DOHH2 (cell line): ENCODE data around the gene ZBTB7C.

Source experiments
- H3F3A ChIP-seq: fragments of 200-600 bp; sonication (generic), shearing (Covaris generic); 2 replicates; pipeline ENCODE4 v1.6.0; 2016; ENCODE audit warnings: antibody characterized with exemption, mild to moderate bottlenecking; ENCODE audit not compliant: control insufficient read depth, insufficient read depth
- H3K27ac ChIP-seq: fragments of 200-600 bp; sonication (generic); 2 replicates; pipeline ENCODE4 v1.5.1; 2014; ENCODE audit warnings: low read depth, mild to moderate bottlenecking, low read length, moderate library complexity
- H3K27me3 ChIP-seq: fragments of 200-600 bp; sonication (generic); 2 replicates; pipeline ENCODE4 v1.6.1; 2014; ENCODE audit warnings: mild to moderate bottlenecking, low read length, mixed read lengths; ENCODE audit not compliant: control insufficient read depth
- H3K36me3 ChIP-seq: fragments of 200-600 bp; sonication (generic); 2 replicates; pipeline ENCODE4 v1.6.1; 2014; ENCODE audit warnings: mild to moderate bottlenecking, low read length, moderate library complexity, mixed read lengths; ENCODE audit not compliant: control insufficient read depth
- H3K4me1 ChIP-seq: fragments of 200-600 bp; sonication (generic); 2 replicates; pipeline ENCODE4 v1.6.1; 2014; ENCODE audit warnings: mild to moderate bottlenecking, low read length, mixed read lengths; ENCODE audit not compliant: control insufficient read depth
- H3K4me2 ChIP-seq: fragments of 200-600 bp; sonication (generic); 2 replicates; pipeline ENCODE4 v1.6.0; 2014; ENCODE audit warnings: mild to moderate bottlenecking, low read length, moderate library complexity
- H3K4me3 ChIP-seq: fragments of 200-600 bp; sonication (generic); 2 replicates; pipeline ENCODE4 v1.5.1; 2014; ENCODE audit warnings: mild to moderate bottlenecking, low read length, mixed read lengths
- H3K79me2 ChIP-seq: fragments of 200-600 bp; sonication (generic); 2 replicates; pipeline ENCODE4 v1.6.1; 2014; ENCODE audit warnings: mild to moderate bottlenecking, low read length, mixed read lengths; ENCODE audit not compliant: control insufficient read depth
- H3K9me2 ChIP-seq: fragments of 200-600 bp; sonication (generic); replicated peaks from 2 replicates; pipeline ENCODE4 v1.6.1; 2014; ENCODE audit warnings: mild to moderate bottlenecking, low read length, mixed read lengths; ENCODE audit not compliant: control insufficient read depth
- H3K9me3 ChIP-seq: fragments of 200-600 bp; sonication (generic); 2 replicates; pipeline ENCODE4 v1.6.1; 2014; ENCODE audit warnings: antibody characterized with exemption, low read length, mixed read lengths; ENCODE audit not compliant: control insufficient read depth, insufficient read depth
- H4K20me1 ChIP-seq: fragments of 200-600 bp; sonication (generic); 2 replicates; pipeline ENCODE4 v1.6.0; 2014; ENCODE audit warnings: low read depth, mild to moderate bottlenecking, antibody characterized with exemption, low read length, moderate library complexity; ENCODE audit not compliant: control insufficient read depth, insufficient read depth
- EZH2phosphoT487 ChIP-seq: fragments of 200-600 bp; sonication (generic); IDR thresholded peaks from 2 replicates; pipeline ENCODE4 v1.6.1; 2017; ENCODE audit warnings: borderline replicate concordance, mild to moderate bottlenecking, antibody characterized with exemption, low read length, moderate library complexity, mixed read lengths
- TF ChIP-seq, protein P1 (sequence below): fragments of 200-600 bp; sonication (generic); IDR thresholded peaks from one replicate; pipeline ENCODE4 v1.5.1; 2014; ENCODE audit warnings: antibody characterized with exemption, mild to moderate bottlenecking, low read depth, low read length; ENCODE audit not compliant: poor library complexity, severe bottlenecking

Gene ZBTB7C

GRCh38 chr18:47992976-47993375 lies 416.2 kb downstream of the ZBTB7C start:
- Histone ChIP-seq H4K20me1 (no peaks in the 10 kb centered on the region), H3K79me2 (no peaks in the 10 kb centered on the region), H3K4me1 (peaks cover 24% of the 10 kb centered on the region), H3K9me2 (no peaks in the 10 kb centered on the region), H3K4me3 (no peak overlapping the region), H3K9me3 (peaks cover 4% of the 10 kb centered on the region), H3K27me3 (no peaks in the 10 kb centered on the region), H3K27ac (no peak overlapping the region), H3F3A (no peaks in the 10 kb centered on the region), H3K4me2 (no peak overlapping the region), H3K36me3 (no peaks in the 10 kb centered on the region)
- TF ChIP-seq EZH2phosphoT487: no peak
- TF ChIP-seq, protein P1, sequence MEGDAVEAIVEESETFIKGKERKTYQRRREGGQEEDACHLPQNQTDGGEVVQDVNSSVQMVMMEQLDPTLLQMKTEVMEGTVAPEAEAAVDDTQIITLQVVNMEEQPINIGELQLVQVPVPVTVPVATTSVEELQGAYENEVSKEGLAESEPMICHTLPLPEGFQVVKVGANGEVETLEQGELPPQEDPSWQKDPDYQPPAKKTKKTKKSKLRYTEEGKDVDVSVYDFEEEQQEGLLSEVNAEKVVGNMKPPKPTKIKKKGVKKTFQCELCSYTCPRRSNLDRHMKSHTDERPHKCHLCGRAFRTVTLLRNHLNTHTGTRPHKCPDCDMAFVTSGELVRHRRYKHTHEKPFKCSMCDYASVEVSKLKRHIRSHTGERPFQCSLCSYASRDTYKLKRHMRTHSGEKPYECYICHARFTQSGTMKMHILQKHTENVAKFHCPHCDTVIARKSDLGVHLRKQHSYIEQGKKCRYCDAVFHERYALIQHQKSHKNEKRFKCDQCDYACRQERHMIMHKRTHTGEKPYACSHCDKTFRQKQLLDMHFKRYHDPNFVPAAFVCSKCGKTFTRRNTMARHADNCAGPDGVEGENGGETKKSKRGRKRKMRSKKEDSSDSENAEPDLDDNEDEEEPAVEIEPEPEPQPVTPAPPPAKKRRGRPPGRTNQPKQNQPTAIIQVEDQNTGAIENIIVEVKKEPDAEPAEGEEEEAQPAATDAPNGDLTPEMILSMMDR: no peak

- no peak overlapping the region for H3K27ac ChIP-seq
- no peaks in the 10 kb centered on the region for H3K79me2 ChIP-seq
- H3F3A ChIP-seq: peaks cover 5% of the 10 kb centered on the region; the same call in 1 of the 2 replicates
- H3K27me3 ChIP-seq: no peaks in the 10 kb centered on the region
- H3K9me2 ChIP-seq: no peaks in the 10 kb centered on the region
- peaks cover 1% of the 10 kb centered on the region; the same call in 1 of the 2 replicates for H3K9me3 ChIP-seq
- no peak for TF ChIP-seq EZH2phosphoT487
- TF ChIP-seq, protein P1: no peak
- H3K4me2 ChIP-seq: no peak overlapping the region
- peaks cover 31% of the 10 kb centered on the region for H3K4me1 ChIP-seq
- no peaks in the 10 kb centered on the region for H3K36me3 ChIP-seq
- no peak overlapping the region for H3K4me3 ChIP-seq
- no peaks in the 10 kb centered on the region for H4K20me1 ChIP-seq
These were observed 416.9 kb downstream of the ZBTB7C start for GRCh38 chr18:47992266-47992665.

DNA sequence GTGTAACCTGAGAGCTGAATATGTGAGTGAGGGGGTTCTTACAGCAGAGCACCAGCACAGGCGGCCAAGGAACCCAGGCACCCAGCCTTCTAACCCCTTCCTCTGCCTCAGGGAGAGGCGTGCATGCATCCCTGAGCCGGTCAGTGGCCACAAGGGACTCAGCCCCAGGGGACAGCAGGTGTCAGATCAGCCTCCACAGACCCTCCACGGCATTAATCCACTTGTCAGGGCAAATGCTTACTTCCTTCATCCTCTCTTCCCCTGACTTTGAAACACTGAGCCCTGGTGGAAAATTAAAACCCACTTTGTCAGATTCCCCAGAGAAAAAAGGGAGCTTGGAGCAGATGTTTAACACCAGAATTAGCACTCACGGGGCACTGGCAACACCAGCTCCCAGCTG lies 418.2 kb downstream of the ZBTB7C start:
- Histone ChIP-seq H3K36me3 (no peaks in the 10 kb centered on the region), H3K4me1 (peaks cover 43% of the 10 kb centered on the region), H3K4me2 (no peak overlapping the region), H3K9me3 (no peaks in the 10 kb centered on the region), H3K79me2 (no peaks in the 10 kb centered on the region), H4K20me1 (no peaks in the 10 kb centered on the region), H3K27me3 (no peaks in the 10 kb centered on the region), H3K27ac (no peak overlapping the region), H3K4me3 (no peak overlapping the region), H3F3A (peaks cover 12% of the 10 kb centered on the region; the same call in 1 of the 2 replicates), H3K9me2 (no peaks in the 10 kb centered on the region)
- TF ChIP-seq, protein P1: no peak

DNA sequence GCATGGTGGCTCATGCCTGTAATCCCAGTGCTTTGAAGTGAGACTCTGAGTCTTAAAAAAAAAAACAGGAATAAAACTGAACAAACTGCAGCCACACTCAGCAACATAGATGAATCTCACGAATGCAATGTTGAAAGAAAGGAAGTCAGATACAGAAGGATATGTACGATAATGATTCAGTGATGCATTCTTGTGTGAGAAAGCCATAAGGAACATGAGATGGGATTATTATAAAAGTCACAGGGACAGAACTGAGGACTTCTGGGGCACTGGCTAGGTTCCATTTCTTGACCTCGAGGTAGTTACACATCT lies 421.8 kb downstream of the ZBTB7C start:
- Histone ChIP-seq H3K79me2 (no peaks in the 10 kb centered on the region), H3K36me3 (no peaks in the 10 kb centered on the region), H3K27ac (peak overlapping the region; percentile 71), H3K4me1 (peaks cover 52% of the 10 kb centered on the region), H3K4me2 (peak overlapping the region; percentile 50), H3K27me3 (no peaks in the 10 kb centered on the region), H3K9me3 (no peaks in the 10 kb centered on the region), H4K20me1 (no peaks in the 10 kb centered on the region), H3F3A (peaks cover 12% of the 10 kb centered on the region; the same call in 1 of the 2 replicates), H3K4me3 (peak overlapping the region; percentile 9), H3K9me2 (no peaks in the 10 kb centered on the region)
- TF ChIP-seq EZH2phosphoT487: no peak
- TF ChIP-seq, protein P1: no peak
